ACC112 (cell line): Measurements from ENCODE around the gene NR2F6.

Source experiments
- H2AFZ ChIP-seq: fragments of 200-600 bp; sonication (generic); one replicate; pipeline ENCODE4 v1.6.0; 2017; ENCODE audit warnings: antibody characterized with exemption, low read length; ENCODE audit not compliant: unreplicated experiment
- H3K27ac ChIP-seq: fragments of 200-600 bp; sonication (generic); 2 replicates; pipeline ENCODE4 v1.5.1; 2014; ENCODE audit warnings: low read depth, mild to moderate bottlenecking, antibody characterized with exemption, low read length, moderate library complexity
- H3K27me3 ChIP-seq: fragments of 200-600 bp; sonication (generic); 2 replicates; pipeline ENCODE4 v1.6.1; 2014; ENCODE audit warnings: mild to moderate bottlenecking, antibody characterized with exemption, low read length, moderate library complexity, mixed read lengths; ENCODE audit not compliant: insufficient read depth
- H3K36me3 ChIP-seq: fragments of 200-600 bp; sonication (generic); 2 replicates; pipeline ENCODE4 v1.6.1; 2016; ENCODE audit warnings: mild to moderate bottlenecking, antibody characterized with exemption, low read length, moderate library complexity, mixed read lengths; ENCODE audit not compliant: insufficient read depth
- H3K4me1 ChIP-seq: fragments of 200-600 bp; sonication (generic); one replicate; pipeline ENCODE4 v1.6.1; 2016; ENCODE audit warnings: low read length, mixed read lengths; ENCODE audit not compliant: insufficient read depth, unreplicated experiment, control insufficient read depth
- H3K4me3 ChIP-seq: fragments of 200-600 bp; sonication (generic); 2 replicates; pipeline ENCODE4 v1.5.1; 2014; ENCODE audit warnings: mild to moderate bottlenecking, low read depth, low read length
- H3K79me2 ChIP-seq: fragments of 200-600 bp; sonication (generic); one replicate; pipeline ENCODE4 v1.6.0; 2016; ENCODE audit warnings: low read length; ENCODE audit not compliant: control insufficient read depth, unreplicated experiment, insufficient read depth

NR2F6 gene

DNA sequence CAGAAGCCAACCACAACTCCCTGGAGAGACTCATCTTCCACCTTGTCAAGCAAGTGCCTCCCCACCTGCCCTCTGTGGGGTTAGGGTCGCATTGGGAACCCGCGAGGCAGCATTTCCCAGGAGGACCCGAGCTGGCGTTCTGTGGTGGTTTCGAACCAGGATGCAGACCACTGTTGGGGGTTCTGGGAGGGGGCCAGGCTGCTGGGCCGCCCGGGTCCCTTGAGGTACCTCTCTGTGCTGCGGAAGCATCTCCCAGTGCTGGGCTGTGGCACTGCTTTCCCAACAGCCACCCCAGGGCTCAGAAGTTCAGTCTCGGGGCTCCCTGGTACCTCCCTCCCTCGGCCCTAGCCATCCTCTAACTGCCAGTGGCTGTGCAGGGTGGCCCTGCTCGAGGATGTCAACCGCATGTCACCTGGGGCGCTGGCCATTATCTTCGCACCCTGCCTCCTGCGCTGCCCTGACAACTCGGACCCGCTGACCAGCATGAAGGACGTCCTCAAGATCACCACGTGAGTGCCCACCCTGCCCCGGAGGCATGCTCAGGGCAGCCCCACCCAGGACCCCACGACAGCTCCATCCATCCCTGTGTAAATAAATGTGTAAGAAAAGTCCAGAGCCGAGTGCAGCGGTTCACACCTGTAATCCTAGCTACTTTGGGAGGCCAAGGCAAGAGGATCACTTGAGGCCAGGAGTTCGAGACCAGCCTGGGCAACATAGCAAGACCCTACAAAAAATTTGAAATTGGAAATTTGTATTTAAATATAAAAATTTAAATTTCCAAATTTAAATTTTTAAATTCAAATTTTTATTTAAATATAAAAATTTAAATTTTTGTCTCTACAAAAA lies 38.8 kb downstream of the NR2F6 start:
- Histone ChIP-seq H2AFZ (no peak overlapping the region), H3K4me3 (no peak overlapping the region), H3K4me1 (peaks cover 19% of the 10 kb centered on the region), H3K36me3 (0 out of 2 replicates have a peak, but pooled peaks cover 1% of the 10 kb centered on the region), H3K27ac (no peak overlapping the region), H3K27me3 (no peaks in the 10 kb centered on the region), H3K79me2 (no peaks in the 10 kb centered on the region)

DNA sequence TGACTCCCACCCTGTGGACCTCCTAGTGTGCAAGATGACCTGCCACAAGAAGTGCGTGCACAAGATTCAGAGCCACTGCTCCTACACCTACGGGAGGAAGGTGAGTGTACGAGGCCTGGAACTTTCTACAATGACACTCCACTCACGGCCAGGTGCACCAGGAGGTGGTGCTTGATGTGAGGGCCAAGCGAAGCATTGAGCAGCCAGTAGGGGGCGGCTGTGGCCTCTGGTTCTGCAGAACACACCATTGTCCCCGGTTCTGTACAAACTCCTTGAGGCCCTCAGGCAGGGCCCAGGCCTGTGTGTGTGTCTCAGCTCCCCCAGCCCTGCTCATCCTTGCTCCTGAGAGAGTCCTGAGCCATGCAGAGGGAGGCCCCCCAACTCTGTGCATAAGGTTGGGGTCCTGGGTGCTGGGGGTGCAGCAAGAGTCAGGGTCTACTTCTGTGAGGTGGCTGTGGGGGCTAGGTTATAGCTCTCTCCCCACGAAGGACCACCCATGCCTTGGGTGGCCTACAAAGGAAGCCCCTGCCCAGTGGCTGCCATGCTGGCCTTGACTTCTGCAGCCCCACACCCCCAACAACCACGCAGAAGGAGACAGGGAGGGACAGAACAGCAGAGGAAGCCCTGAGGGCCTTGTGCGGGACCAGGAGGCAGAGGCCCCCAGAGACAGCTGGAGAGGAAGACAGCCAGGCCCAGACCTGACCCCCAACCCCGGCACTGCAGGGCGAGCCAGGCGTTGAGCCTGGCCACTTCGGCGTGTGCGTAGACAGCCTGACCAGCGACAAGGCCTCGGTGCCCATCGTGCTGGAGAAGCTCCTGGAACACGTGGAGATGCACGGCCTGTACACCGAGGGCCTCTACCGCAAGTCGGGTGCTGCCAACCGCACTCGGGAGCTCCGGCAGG lies 40.2 kb downstream of the NR2F6 start:
- H3K79me2 ChIP-seq: no peaks in the 10 kb centered on the region
- peaks cover 3% of the 10 kb centered on the region; the same call in 1 of the 2 replicates for H3K36me3 ChIP-seq
- H3K27me3 ChIP-seq: no peaks in the 10 kb centered on the region
- peaks cover 17% of the 10 kb centered on the region for H3K4me1 ChIP-seq
- no peak overlapping the region for H3K27ac ChIP-seq
- no peak overlapping the region for H3K4me3 ChIP-seq
- H2AFZ ChIP-seq: no peak overlapping the region

DNA sequence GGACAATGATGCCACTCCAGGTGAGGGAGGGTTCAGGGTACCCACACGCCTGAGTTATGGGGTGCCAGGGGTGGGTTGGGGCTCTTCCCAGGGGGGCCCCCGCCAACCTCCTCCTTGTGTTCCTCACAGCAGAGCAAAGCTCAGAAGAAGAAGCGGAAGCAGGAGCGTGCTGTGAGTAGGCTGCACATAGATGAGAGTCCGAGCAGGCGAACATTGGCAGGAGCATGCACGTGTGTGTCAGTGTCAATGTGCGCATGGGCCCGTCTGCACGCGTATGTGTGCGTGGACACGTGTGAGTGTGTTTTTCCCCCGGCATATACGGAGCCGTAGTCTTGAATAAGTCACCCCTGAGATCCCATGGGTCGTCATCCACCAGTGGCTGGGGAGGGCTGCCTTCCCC lies 43.0 kb downstream of the NR2F6 start:
- Histone ChIP-seq H3K4me3 (no peak overlapping the region), H3K36me3 (peaks cover 3% of the 10 kb centered on the region; the same call in 1 of the 2 replicates), H3K79me2 (no peaks in the 10 kb centered on the region), H2AFZ (no peak overlapping the region), H3K4me1 (no peaks in the 10 kb centered on the region), H3K27me3 (no peaks in the 10 kb centered on the region), H3K27ac (no peak overlapping the region)

DNA sequence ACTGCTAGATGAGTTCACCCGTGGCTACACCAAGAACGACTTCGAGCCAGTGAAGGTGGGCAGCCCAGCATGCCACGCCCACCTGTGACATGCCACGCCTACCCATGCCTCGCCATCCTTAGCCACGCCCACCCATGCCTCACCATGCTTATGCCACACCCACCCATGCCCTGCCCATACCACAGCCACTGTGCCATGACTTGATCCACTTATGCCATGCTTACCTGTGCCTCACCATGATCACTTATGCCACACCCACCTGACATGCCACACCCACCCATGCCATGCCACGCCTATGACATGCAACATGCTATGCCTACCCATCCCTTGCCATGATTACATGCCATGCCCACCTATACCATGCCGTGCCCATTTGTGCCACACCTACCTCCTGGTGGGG lies 43.5 kb downstream of the NR2F6 start:
- H3K27ac ChIP-seq: no peak overlapping the region
- H2AFZ ChIP-seq: no peak overlapping the region
- H3K4me1 ChIP-seq: no peaks in the 10 kb centered on the region
- H3K79me2 ChIP-seq: no peaks in the 10 kb centered on the region
- peaks cover 3% of the 10 kb centered on the region; the same call in 1 of the 2 replicates for H3K36me3 ChIP-seq
- H3K27me3 ChIP-seq: no peaks in the 10 kb centered on the region
- no peak overlapping the region for H3K4me3 ChIP-seq

DNA sequence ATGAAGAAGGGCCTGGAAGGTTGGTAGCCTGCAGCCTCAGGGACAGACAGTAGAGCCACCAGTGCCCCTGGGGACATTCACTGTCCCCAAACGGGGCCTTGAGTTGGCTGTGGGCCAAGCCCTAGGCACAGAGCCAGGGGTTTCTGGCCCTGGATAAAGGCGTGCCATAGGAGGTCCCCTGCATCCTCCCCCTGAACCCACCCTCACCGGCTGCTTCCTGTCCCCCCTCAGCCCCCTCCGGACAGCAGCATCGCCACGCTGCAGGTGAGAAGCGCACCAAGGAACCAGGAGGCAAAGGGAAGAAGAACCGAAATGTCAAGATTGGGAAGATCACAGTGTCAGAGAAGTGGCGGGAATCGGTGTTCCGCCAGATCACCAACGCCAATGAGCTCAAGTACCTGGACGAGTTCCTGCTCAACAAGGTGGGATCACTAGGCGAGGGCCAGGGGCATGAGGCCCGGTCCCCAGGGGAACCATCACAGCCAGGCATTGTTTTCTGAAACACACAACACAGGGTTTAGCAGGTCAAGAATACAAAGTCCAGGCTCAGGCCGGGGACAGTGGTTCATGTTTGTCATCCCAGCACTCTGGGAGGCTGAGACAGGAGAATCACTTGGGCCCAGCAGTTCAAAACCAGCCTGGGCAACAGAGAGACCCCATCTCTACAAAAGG lies 45.2 kb downstream of the NR2F6 start:
- Histone ChIP-seq H3K4me1 (no peaks in the 10 kb centered on the region), H2AFZ (no peak overlapping the region), H3K27ac (no peak overlapping the region), H3K36me3 (peaks cover 3% of the 10 kb centered on the region; the same call in 1 of the 2 replicates), H3K27me3 (no peaks in the 10 kb centered on the region), H3K79me2 (no peaks in the 10 kb centered on the region), H3K4me3 (no peak overlapping the region)

DNA sequence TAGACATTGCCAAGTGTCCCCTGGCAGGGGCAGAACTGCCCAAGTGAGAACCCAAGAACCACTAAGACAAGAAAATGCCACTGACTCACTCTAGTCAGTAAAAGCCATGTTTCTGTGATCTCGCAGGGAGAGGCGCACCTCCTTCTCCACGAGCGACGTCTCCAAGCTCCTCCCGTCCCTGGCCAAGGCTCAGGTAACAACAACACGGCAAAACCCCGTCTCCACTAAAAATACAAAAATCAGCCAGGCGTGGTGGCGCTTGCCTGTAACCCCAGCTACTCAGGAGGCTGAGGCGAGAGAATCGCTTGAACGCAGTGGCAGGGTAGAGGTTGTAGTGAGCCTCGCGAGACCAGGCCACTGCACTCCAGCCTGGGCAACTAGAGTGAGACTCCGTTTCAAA lies 48.1 kb downstream of the NR2F6 start:
- Histone ChIP-seq H3K4me3 (no peak overlapping the region), H3K27me3 (no peaks in the 10 kb centered on the region), H3K79me2 (no peaks in the 10 kb centered on the region), H2AFZ (no peak overlapping the region), H3K36me3 (peaks cover 3% of the 10 kb centered on the region; the same call in 1 of the 2 replicates), H3K27ac (no peak overlapping the region), H3K4me1 (no peaks in the 10 kb centered on the region)

DNA sequence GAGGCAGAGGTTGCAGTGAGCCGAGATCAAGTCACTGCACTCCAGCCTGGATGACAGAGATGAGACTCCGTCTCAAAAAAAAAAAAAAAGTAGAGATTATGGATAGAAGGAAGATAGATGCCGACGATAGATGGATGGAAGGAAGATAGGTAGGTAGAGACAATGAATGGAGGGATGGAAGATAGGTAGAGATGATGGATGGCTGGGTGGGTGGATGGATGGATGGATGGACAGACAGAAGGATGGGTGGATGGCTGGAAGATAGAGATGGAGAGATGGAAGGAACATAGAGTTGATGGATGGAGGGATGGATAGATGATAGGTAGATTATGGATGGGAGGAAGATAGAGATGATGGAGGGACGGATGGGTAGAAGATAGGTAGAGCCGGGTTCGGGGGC lies 49.1 kb downstream of the NR2F6 start:
- Histone ChIP-seq H2AFZ (no peak overlapping the region), H3K4me3 (no peak overlapping the region), H3K27me3 (no peaks in the 10 kb centered on the region), H3K4me1 (no peaks in the 10 kb centered on the region), H3K27ac (no peak overlapping the region), H3K79me2 (no peaks in the 10 kb centered on the region), H3K36me3 (no peaks in the 10 kb centered on the region; the same call in 1 of the 2 replicates)

DNA sequence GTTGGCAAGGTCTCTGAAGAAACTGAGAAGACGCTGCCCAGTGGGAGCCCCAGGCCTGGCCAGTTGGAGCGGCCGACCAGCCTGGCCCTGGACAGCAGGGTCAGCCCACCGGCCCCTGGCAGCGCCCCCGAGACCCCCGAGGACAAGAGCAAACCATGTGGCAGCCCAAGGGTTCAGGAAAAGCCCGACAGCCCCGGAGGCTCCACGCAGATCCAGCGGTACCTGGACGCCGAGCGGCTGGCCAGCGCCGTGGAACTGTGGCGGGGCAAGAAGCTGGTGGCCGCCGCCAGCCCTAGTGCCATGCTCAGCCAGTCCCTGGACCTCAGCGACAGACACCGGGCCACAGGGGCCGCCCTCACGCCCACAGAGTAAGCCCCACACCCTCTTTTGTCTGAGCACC lies 50.6 kb downstream of the NR2F6 start:
- Histone ChIP-seq H2AFZ (no peak overlapping the region), H3K36me3 (0 out of 2 replicates have a peak, but pooled peaks cover 2% of the 10 kb centered on the region), H3K27me3 (no peaks in the 10 kb centered on the region), H3K4me1 (no peaks in the 10 kb centered on the region), H3K79me2 (no peaks in the 10 kb centered on the region), H3K27ac (no peak overlapping the region), H3K4me3 (no peak overlapping the region)

DNA sequence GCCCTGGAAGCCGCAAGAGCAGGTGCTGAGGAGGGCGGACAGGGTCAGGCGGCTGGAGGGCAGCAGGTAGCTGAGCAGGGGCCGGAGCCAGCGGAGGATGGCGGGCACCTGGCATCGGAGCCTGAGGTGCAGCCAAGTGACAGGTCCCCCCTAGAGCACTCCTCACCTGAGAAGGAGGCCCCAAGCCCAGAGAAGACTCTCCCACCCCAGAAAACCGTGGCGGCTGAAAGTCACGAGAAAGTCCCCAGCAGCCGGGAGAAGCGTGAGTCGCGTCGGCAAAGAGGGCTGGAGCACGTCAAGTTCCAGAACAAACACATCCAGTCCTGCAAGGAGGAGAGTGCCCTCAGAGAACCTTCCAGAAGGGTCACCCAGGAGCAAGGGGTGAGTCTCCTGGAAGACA lies 51.1 kb downstream of the NR2F6 start:
- Histone ChIP-seq H2AFZ (no peak overlapping the region), H3K4me3 (no peak overlapping the region), H3K27me3 (no peaks in the 10 kb centered on the region), H3K79me2 (no peaks in the 10 kb centered on the region), H3K36me3 (0 out of 2 replicates have a peak, but pooled peaks cover 2% of the 10 kb centered on the region), H3K4me1 (no peaks in the 10 kb centered on the region), H3K27ac (no peak overlapping the region)

DNA sequence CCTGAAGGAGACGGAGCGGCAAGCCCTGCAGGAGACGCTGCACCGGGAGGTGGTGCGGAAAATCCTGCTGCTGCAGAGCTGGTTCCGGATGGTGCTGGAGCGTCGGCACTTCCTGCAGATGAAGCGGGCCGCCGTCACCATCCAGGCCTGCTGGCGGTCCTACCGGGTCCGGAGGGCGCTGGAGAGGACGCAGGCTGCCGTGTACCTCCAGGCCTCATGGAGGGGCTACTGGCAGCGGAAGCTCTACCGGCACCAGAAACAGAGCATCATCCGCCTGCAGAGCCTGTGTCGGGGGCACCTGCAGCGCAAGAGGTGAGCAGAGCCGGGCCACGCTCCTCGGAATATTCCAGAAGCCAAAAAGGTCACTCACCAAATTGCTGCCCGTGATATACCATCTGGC lies 53.0 kb downstream of the NR2F6 start:
- Histone ChIP-seq H3K27me3 (no peaks in the 10 kb centered on the region), H3K36me3 (0 out of 2 replicates have a peak, but pooled peaks cover 2% of the 10 kb centered on the region), H2AFZ (no peak overlapping the region), H3K79me2 (no peaks in the 10 kb centered on the region), H3K27ac (no peak overlapping the region), H3K4me1 (no peaks in the 10 kb centered on the region), H3K4me3 (no peak overlapping the region)
